Activated naive CD8-positive, alpha-beta T cell treated with anti-CD3 and anti-CD28 coated beads, Interleukin-2, amount 50 U/mL, for 16 hours (primary cell): Measurements from ENCODE around the gene FCRL3.
"Not testable (repeated sequence)": the region's sequence is repeated elsewhere in the genome, so short reads cannot be mapped to it uniquely, and the experiment has no call there.

ENCODE experiments used
- DNase-seq: peaks from one replicate; pipeline ENCODE4 v3.0.0-alpha.2; 2020; ENCODE audit warnings: low read depth, low spot score

Gene FCRL3, protein sequence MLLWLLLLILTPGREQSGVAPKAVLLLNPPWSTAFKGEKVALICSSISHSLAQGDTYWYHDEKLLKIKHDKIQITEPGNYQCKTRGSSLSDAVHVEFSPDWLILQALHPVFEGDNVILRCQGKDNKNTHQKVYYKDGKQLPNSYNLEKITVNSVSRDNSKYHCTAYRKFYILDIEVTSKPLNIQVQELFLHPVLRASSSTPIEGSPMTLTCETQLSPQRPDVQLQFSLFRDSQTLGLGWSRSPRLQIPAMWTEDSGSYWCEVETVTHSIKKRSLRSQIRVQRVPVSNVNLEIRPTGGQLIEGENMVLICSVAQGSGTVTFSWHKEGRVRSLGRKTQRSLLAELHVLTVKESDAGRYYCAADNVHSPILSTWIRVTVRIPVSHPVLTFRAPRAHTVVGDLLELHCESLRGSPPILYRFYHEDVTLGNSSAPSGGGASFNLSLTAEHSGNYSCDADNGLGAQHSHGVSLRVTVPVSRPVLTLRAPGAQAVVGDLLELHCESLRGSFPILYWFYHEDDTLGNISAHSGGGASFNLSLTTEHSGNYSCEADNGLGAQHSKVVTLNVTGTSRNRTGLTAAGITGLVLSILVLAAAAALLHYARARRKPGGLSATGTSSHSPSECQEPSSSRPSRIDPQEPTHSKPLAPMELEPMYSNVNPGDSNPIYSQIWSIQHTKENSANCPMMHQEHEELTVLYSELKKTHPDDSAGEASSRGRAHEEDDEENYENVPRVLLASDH

DNA sequence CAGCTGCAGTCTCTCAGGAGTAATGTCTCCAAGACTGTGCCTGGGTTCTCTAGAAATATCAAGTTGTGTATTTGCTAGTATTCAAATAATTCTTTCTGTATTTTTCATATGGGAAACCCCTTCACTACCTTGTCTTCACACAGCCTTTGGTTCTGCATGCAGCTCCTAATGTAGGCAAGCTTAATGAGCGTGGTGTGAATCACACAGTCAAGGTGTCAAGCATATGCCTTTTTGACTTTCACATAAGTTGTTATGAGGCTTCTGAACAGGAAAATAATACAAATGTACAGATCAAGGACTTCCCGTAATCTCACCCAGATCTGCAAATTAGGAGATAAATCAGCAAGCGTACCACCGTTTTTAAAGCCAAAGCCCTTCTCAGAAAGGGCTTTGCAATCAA lies at the start of gene FCRL3:
TSS of gene FCRL3 (minus strand) at position 38 of the 400 bp plus-strand sequence. CDS start 280 bp downstream, outside the sequence.
- no peak for DNase-seq

DNA sequence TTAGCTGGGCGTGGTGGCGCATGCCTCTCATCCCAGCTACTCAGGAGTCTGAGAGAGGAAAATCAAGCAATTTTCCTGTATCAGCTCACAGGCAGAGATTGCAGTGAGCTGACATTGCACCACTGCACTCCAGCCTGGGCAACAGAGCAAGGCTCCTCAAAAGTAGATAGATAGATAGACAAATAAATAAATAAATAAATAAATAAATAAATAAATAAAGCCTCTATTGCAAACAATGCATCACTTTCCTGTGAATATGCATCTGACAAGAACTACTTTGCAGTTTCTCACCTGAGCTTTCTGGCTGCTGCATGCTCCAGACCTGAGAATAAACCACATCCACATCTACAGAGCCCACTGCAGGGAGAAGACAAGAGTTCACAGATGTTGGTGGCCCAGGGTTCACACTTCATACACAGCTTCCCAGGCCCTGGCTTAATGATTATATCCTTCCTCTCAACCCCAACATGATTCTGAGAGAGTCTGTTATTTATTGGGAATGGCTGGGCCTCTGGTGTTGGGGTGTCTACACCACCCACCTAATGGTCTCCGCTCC lies 47.8 kb upstream of the FCRL3 start:
- DNase-seq, result no peak

- DNase-seq, result no peak
Observed at GRCh38 chr1:157739229-157739901, 38.8 kb upstream of the FCRL3 start.

GRCh38 chr1:157735991-157736390 lies 35.4 kb upstream of the FCRL3 start:
- not testable (repeated sequence) for DNase-seq

- no peak for DNase-seq
Observed at GRCh38 chr1:157734321-157734720, 33.8 kb upstream of the FCRL3 start.

GRCh38 chr1:157732755-157733154 lies 32.2 kb upstream of the FCRL3 start:
- DNase-seq, result no peak

DNA sequence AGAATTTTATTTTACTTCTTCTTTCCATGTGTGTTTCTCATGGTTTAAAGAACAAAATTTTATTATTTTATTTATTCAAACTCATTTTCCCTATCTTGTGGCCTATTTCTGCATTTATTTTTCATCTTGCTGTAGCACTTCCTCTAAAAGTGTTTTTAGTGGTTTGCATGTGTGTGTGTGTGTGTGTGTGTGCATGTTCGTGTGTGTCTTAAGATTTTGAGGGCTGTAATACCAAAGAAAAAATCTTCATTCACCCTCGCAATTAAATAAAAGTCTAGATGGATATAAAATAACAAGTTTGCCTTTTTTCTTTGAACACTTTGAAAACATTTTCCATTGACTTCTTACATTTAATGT lies 24.6 kb upstream of the FCRL3 start:
- DNase-seq, result no peak

DNA sequence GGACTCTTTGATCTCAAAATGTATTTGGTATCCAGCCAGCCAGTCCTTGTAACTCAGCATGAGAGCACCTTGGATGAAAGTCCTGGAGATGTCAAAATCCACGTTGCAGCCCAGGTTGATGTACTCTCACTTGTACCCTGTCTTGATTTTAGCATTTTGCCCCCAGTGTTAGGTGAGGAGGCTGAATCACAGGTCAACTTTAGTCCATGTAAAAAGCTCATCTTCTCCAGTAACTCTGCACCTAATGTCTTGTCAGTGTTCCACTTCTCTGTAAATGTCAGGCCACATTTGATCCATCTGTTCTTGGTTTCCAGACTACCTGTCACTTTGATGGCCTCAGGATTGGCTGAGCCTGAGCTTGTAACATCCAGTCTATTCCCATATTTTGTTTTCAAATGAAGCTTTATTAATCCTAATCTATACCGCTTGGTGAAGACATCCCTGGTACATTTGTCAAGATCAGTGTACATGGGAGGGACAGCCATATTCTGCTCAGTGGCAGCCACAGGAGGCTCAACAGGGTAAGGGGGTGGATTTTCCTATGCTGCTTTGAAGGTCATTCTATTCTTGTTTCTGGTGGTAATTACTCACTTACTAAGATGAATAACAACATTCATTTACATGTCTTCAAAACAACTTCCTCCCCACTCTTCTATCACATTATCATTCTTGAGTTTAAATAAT lies 24.1 kb upstream of the FCRL3 start:
- no peak for DNase-seq

GRCh38 chr1:157723157-157723556 lies 22.6 kb upstream of the FCRL3 start:
- DNase-seq, result no peak

DNA sequence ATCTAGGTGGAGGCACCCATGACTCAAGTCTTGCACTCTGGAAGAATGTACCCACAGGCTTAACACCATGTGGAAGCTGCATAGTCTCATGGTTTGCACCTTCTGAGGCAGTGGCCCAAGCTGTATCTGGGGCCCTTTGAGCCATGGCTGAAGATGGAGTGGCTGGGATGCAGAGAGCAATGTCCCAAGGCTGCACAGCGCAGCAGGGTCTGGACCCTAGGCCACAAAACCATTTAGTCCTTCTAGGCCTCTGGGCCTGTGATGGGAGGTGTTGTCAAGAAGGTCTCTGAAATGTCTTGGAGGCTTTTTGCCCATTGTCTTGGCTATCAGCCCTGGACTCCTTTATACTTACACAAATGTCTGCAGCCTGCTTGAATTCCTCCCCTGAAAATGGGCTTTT lies 21.4 kb upstream of the FCRL3 start:
- DNase-seq, result no peak

DNA sequence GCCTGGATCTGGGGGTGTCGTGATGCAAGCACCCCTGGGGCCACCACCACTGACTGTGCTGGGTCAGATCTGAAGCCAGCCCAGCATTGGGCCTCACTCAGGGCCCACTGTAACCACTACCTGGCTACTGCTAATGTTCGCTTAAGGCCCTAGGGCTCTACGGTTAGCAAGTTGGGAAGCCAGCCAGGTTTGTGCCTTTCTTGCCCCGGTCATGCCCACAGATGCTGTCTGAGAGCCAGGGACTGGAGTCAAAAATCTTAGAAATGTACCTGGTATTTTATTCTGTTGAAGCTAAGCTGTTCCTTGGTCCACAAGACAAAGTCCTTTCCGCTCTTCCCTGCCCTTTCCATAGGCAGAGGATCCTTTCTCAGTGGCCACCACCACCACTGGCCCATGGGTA lies 15.2 kb upstream of the FCRL3 start:
- no peak for DNase-seq

GRCh38 chr1:157711802-157712201 lies 11.2 kb upstream of the FCRL3 start:
- no peak for DNase-seq

DNA sequence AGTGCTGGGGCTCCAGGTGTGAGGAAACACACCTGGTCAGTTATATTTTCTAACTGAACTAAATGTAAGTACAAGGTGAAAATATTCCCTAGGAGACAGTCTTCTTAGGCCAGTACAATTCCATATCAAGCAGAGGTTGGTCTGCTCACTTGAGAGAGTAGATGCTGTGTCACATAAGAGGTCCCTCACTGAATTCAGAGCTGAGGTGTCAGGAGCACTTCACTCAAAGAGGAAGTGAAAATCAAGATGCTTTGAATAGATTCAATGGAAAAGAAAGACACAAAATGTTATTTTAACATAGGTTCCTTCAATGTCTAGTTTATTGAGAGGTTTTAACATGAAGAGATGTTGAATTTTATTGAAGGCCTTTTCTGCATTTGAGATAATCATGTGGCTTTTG lies 4.3 kb upstream of the FCRL3 start:
- DNase-seq, result no peak

- DNase-seq, result no peak
Observed at GRCh38 chr1:157703981-157704380, 3.4 kb upstream of the FCRL3 start.

DNA sequence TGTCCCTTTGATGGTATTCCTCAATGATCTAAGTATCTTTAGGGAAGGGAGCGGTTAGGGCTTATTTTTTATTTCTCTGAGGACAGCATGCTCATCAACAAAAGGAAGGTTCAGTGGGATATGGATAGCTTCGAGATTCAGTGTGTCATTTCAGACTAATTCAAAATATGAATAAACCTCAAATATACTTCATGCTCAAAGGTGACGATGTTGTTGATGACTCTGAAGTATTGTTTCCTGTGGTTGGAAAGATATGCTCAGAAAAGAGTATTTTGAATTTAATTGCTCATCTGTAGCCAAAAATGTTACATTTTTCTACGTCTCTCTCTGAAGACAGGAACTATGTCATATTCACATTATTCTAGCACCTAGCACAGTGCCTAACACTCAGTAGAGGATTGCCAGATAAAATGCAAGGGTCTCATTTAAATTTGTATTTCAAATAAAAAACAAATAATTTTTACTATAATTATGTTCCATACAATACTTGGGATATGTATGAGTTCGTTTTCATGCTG lies 1.8 kb upstream of the FCRL3 start:
- DNase-seq, result no peak

- no peak for DNase-seq
Observed at GRCh38 chr1:157700305-157700704, 264 bp downstream of the FCRL3 start.

DNA sequence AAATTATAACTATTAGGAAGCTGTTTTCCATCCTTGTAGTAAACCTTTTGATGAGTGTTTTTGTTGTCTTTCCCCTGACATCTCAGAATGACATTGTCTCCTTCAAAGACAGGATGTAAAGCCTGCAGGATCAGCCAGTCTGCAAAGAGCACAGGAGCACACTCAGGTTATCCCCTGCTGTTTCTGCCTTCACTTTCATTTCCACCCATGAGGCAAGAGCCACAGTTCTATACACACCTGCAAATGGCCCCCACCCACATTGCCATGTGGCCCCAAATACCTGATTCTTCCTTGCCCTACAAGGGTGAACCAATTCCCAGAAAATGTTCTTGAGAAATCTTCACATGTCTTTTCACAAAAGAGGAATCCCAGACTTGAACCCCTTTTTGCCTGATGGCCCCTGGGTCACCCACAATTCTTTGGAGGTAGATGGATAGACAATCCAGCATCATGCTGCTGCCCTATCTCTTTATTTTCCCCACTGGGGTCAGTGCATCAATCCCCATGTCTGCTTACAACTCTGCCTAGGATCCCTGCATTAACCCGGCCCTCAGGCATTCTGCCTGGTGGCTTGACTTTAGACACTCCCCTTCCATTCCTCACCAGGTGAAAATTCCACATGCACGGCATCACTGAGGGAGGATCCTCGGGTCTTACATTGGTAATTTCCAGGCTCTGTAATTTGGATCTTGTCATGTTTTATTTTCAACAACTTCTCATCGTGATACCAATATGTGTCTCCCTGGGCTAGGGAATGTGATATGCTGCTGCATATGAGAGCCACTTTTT lies 2.6 kb downstream of the FCRL3 start:
- DNase-seq, result no peak

DNA sequence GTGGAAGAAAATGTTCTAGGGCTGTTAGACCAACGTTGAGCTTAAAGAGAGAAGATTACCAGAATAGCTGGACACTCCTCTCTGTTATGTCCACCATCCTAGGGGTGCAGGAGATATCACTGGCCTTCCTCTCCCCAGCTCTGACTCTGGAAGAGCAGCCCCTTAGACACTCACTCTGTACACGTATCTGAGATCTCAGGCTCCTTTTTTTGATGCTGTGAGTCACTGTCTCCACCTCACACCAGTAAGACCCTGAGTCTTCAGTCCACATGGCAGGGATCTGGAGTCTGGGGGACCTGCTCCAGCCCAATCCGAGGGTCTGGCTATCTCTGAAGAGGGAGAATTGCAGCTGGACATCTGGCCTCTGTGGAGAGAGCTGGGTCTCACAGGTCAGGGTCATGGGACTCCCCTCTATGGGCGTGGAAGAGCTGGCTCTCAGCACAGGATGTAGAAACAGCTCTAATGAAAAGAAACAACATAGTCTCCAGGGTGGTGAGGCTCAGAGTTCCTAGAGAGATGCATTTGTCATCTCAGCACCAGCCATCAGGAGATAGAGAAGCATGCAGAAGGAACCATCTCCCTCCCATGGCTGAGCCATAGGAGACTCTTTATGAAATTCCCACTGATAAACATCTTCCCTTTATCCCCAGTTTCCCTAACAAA lies 3.5 kb downstream of the FCRL3 start:
- no peak for DNase-seq

GRCh38 chr1:157695417-157695816 lies 5.2 kb downstream of the FCRL3 start:
- no peak for DNase-seq

DNA sequence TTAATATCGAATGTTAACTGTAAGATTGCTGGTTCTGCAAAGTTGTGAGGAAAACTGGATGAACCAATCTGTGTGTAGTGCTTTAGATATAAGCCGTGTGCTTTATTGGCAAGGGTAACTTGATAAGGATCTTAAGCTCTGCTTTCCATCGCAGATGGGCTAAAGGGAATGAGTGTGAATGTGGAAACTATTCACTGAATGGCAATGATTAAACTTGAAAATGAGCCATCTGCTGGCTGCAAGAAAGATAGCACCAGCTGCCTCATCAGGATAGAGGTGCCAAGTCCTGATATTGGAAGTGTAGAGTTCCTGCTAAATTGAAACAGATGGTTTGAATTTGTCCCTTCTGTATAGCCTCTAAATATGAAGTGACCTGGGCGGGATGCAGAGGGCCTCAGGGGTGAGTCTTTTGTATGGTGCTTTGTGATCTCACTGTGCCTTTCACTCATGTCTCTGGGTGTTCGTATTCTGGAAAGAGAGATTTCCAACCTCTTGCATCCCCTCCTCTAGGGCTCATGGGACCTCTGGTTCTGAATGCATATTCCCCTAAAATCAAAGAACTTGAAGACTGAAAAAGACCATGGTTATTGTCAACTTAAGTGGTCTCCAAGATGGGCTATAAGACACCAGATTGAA lies 9.2 kb downstream of the FCRL3 start:
- DNase-seq, result no peak
